Measurements from ENCODE around the gene SIRT4. TPM values are rescaled to one million over a fixed set of nuclear protein-coding genes. Genes with fewer than 3 reads are reported as not detected.
A peak's percentile ranks its signal among the peaks of the same experiment; 100 is the strongest.

Gene SIRT4
- total RNA-seq, 1 experiment from 2014 or later, result 2.1 TPM

- Histone ChIP-seq H2BK12ac (ENCODE audit: insufficient read length, low read depth, low read length) (no peak overlapping the region), H3K18ac (ENCODE audit: insufficient read length, low read depth, low read length) (no peak overlapping the region), H3K4ac (ENCODE audit: low read depth, low read length) (no peak overlapping the region), H2BK20ac (ENCODE audit: low read depth, low read length, poor library complexity, severe bottlenecking) (no peak overlapping the region), H2BK120ac (ENCODE audit: low read depth, low read length, poor library complexity, severe bottlenecking) (no peak overlapping the region), H3T11ph (ENCODE audit: low read length) (no peak overlapping the region), H3K4me2 (ENCODE audit: insufficient read depth, insufficient read length, low read length) (peak overlapping the region; percentile 50), H4K8ac (replicated peaks; ENCODE audit: insufficient read length, low read depth, low read length) (no peak overlapping the region), H3K14ac (ENCODE audit: insufficient read depth, low read length) (peak overlapping the region; percentile 67), H3K79me2 (ENCODE audit: insufficient read depth, low read length) (peaks cover 40% of the 10 kb centered on the region; the same call in 1 of the 2 replicates), H3K23ac (ENCODE audit: insufficient read length, low read depth, low read length) (no peak overlapping the region), H4K20me1 (ENCODE audit: control insufficient read depth, insufficient read depth, insufficient read length) (no peaks in the 10 kb centered on the region), H2BK5ac (ENCODE audit: insufficient read length, low read length) (no peak overlapping the region), H3K23me2 (ENCODE audit: insufficient read length, low read depth, low read length, poor library complexity, severe bottlenecking) (peaks cover 8% of the 10 kb centered on the region), H3K79me1 (ENCODE audit: insufficient read depth, low read depth, low read length, poor library complexity, severe bottlenecking) (peaks cover 3% of the 10 kb centered on the region), H3K27ac (ENCODE audit: insufficient read length, low read depth, low read length) (no peak overlapping the region), H3K56ac (ENCODE audit: insufficient read length, low read depth, low read length) (no peak overlapping the region), H3K4me1 (ENCODE audit: insufficient read depth, low read length) (peaks cover 12% of the 10 kb centered on the region), H2AK5ac (ENCODE audit: insufficient read length, low read length) (no peak overlapping the region), H3K9me3 (ENCODE audit: control insufficient read depth, low read depth, low read length) (no peaks in the 10 kb centered on the region), H3K27me3 (ENCODE audit: insufficient read depth, low read length) (no peaks in the 10 kb centered on the region), H4K91ac (ENCODE audit: insufficient read length, low read depth, low read length) (no peak overlapping the region), H2AFZ (ENCODE audit: low read length) (no peak overlapping the region), H3K9ac (ENCODE audit: extremely low read depth, insufficient read length, low read length) (peak overlapping the region; percentile 49), H2BK15ac (ENCODE audit: low read depth, low read length) (no peak overlapping the region), H4K5ac (ENCODE audit: insufficient read length, low read depth, low read length) (no peak overlapping the region)
- DNase-seq, result no peak
- no CpG with 5 or more reads among the region's 29 CpGs for WGBS (ENCODE audit: extremely low coverage, insufficient read length, low lambda C conversion rate)
- Mint-ChIP-seq H3K27ac (peak overlapping the region in 2 of 3 experiments; percentile 15 to 49; a peak in 5 of 7 replicates), H3K9me3 (no peaks in the 10 kb centered on the region; a peak in 1 of 5 replicates), H3K4me3 (peak overlapping the region; percentile 75 to 87), H3K36me3 (ENCODE audit: insufficient read depth in 1 of 3, low read depth in 3 of 3) (peaks cover 0 to 5% (median 5%) of the 10 kb centered on the region in 3 experiments; a peak in 3 of 7 replicates), H3K4me1 (peaks cover 31 to 50% of the 10 kb centered on the region in 2 experiments), H3K27me3 (ENCODE audit: low read depth) (no peaks in the 10 kb centered on the region)
- TF ChIP-seq CTCF (conservative IDR thresholded peaks at IDR 0.05), result no peak
Measured at GRCh38 chr12:120264904-120265472, 37.1 kb upstream of the SIRT4 start.

Data from H9 (cell line).